ENCODE measurements around the gene LRP11.
"Not testable (repeated sequence)": the region's sequence is repeated elsewhere in the genome, so short reads cannot be mapped to it uniquely, and the experiment has no call there.

DNA sequence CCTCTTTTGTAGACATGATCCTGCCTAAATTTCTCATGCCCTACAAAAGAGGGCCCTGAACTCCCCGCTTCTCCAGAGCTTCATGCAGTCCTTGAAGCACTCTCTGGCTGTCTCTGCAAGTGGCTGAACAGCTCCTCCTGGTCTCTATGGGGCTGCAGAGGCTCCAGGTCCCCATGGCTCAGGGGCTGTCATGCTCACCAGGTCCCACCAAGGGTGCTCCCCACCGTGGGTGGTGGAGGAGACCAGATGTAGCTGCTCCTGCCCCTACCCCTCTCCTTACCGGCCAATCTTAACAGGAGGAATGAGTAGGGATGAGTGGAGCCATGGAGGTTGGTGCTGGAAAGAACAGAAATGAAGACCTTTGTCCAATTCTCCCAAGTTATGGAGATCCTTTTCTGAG, 48.5 kb upstream of the LRP11 start:
- TF ChIP-seq, protein P1, sequence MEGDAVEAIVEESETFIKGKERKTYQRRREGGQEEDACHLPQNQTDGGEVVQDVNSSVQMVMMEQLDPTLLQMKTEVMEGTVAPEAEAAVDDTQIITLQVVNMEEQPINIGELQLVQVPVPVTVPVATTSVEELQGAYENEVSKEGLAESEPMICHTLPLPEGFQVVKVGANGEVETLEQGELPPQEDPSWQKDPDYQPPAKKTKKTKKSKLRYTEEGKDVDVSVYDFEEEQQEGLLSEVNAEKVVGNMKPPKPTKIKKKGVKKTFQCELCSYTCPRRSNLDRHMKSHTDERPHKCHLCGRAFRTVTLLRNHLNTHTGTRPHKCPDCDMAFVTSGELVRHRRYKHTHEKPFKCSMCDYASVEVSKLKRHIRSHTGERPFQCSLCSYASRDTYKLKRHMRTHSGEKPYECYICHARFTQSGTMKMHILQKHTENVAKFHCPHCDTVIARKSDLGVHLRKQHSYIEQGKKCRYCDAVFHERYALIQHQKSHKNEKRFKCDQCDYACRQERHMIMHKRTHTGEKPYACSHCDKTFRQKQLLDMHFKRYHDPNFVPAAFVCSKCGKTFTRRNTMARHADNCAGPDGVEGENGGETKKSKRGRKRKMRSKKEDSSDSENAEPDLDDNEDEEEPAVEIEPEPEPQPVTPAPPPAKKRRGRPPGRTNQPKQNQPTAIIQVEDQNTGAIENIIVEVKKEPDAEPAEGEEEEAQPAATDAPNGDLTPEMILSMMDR (IDR thresholded peaks at IDR 0.05) = not testable (repeated sequence)
- not testable (repeated sequence) for TF ChIP-seq POLR2A (IDR thresholded peaks at IDR 0.05)
